Nephron progenitor cell (in vitro differentiated cells): ENCODE results near the gene INSYN2B.

ENCODE experiments used
- DNase-seq: peaks from one replicate; pipeline ENCODE4 v3.0.0; 2021
- H3K27ac Mint-ChIP-seq: 2 replicates; pipeline ENCODE4 v1.8.0; 2021; ENCODE audit warnings: mild to moderate bottlenecking, moderate library complexity, mixed read lengths
- H3K27me3 Mint-ChIP-seq: 2 replicates; pipeline ENCODE4 v1.8.0; 2021; ENCODE audit warnings: mild to moderate bottlenecking, low read depth, mixed read lengths; ENCODE audit not compliant: poor library complexity
- H3K36me3 Mint-ChIP-seq: 2 replicates; pipeline ENCODE4 v1.8.0; 2021; ENCODE audit warnings: low read depth, mixed read lengths
- H3K4me1 Mint-ChIP-seq: 2 replicates; pipeline ENCODE4 v1.8.0; 2021; ENCODE audit warnings: mixed read lengths
- H3K4me3 Mint-ChIP-seq: 2 replicates; pipeline ENCODE4 v1.8.0; 2021; ENCODE audit warnings: mild to moderate bottlenecking, moderate library complexity, mixed read lengths
- H3K9me3 Mint-ChIP-seq: 2 replicates; pipeline ENCODE4 v1.8.0; 2021; ENCODE audit warnings: mild to moderate bottlenecking, moderate library complexity, mixed read lengths
- TF ChIP-seq, protein P1 (sequence below): fragments of 200-600 bp; sonication (generic); IDR thresholded peaks from 2 replicates; pipeline ENCODE4 v1.5.0; 2021; ENCODE audit warnings: antibody characterized with exemption

Gene INSYN2B

DNA sequence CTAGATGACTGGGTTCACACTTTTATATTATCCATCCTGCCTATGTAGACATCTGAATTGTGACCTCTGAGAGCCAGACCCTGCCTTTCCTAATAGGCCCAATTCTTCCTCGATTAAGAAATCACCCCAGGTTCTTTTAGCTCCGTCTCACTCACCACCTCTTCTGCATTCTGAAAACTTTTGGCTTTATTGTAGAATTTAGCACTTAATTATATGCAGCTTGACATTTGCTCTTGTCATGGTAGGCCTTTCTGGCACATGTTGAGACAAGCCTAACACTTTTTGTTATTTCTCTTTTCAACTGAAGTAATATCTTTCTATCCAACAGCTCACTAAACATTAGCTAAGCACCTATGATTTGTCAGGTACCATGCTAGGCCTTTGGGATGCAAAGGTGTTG lies 163.3 kb downstream of the INSYN2B start:
- Mint-ChIP-seq H3K27ac (no peak overlapping the region), H3K4me3 (no peak overlapping the region), H3K9me3 (peaks cover 16% of the 10 kb centered on the region), H3K36me3 (no peaks in the 10 kb centered on the region), H3K27me3 (peaks cover 8% of the 10 kb centered on the region), H3K4me1 (peaks cover 6% of the 10 kb centered on the region)
- TF ChIP-seq, protein P1, sequence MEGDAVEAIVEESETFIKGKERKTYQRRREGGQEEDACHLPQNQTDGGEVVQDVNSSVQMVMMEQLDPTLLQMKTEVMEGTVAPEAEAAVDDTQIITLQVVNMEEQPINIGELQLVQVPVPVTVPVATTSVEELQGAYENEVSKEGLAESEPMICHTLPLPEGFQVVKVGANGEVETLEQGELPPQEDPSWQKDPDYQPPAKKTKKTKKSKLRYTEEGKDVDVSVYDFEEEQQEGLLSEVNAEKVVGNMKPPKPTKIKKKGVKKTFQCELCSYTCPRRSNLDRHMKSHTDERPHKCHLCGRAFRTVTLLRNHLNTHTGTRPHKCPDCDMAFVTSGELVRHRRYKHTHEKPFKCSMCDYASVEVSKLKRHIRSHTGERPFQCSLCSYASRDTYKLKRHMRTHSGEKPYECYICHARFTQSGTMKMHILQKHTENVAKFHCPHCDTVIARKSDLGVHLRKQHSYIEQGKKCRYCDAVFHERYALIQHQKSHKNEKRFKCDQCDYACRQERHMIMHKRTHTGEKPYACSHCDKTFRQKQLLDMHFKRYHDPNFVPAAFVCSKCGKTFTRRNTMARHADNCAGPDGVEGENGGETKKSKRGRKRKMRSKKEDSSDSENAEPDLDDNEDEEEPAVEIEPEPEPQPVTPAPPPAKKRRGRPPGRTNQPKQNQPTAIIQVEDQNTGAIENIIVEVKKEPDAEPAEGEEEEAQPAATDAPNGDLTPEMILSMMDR, result no peak
- DNase-seq, result no peak

DNA sequence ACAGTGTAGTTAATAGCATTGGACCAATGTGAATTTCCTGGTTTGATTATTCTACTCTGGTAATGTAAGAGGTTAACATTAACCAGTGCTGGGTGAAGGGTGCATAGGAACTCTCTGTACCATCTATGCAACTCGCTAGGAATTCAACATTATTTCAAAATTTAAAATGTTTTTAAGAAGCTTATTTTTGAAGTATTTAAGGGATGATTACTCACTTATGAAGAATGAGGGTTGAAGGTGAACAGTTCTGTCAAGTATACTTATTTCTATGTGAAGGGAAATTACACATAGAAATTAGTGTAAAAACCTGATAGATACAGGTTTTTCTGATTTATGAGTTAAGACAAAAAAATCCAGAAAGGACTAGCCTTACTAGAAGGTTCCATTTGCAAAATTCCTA lies 165.8 kb downstream of the INSYN2B start:
- TF ChIP-seq, protein P1, result no peak
- no peak for DNase-seq
- H3K4me3 Mint-ChIP-seq, result no peak overlapping the region
- H3K9me3 Mint-ChIP-seq, result peaks cover 10% of the 10 kb centered on the region
- H3K27ac Mint-ChIP-seq, result no peak overlapping the region
- peaks cover 10% of the 10 kb centered on the region for H3K27me3 Mint-ChIP-seq
- H3K36me3 Mint-ChIP-seq, result no peaks in the 10 kb centered on the region
- peaks cover 11% of the 10 kb centered on the region for H3K4me1 Mint-ChIP-seq
